ENCODE results near the gene C6orf52. TPM values are rescaled to one million over a fixed set of nuclear protein-coding genes. Genes with fewer than 3 reads are reported as not detected.

Gene C6orf52
- total and polyA plus RNA-seq, 9 of the 15 experiments (the other 6 are each of a cell fraction or from before 2014, with no cell fraction given): 6.7 to 37.0 (median 11.1) TPM

- TF ChIP-seq ZNF175 (CRISPR knock-in tag; IDR thresholded peaks at IDR 0.05; ENCODE audit: low read depth) (no peak), ATF1 (CRISPR knock-in tag; IDR thresholded peaks at IDR 0.05) (no peak), ATF1 (tag; IDR thresholded peaks at IDR 0.05) (no peak), USF1 (CRISPR knock-in tag; IDR thresholded peaks at IDR 0.05) (no peak), ZNF644 (tag; IDR thresholded peaks at IDR 0.05; ENCODE audit: low read depth) (0 out of 2 replicates have a peak, but pooled peaks have one; percentile 34), ZBTB43 (CRISPR knock-in tag; IDR thresholded peaks at IDR 0.05) (no peak), ZNF384 (IDR thresholded peaks at IDR 0.05; ENCODE audit: low read depth, low read length) (peak; percentile 60)
Measured at GRCh38 chr6:10723567-10723881, 29.1 kb upstream of the C6orf52 start (continued).

GRCh38 chr6:10722820-10723566 lies 28.6 kb upstream of the C6orf52 start, which contains the start of gene TMEM14C:
Gene TMEM14C (plus strand): TSS chr6:10723070. CDS start chr6:10724614, 1,544 bp downstream.
- Histone ChIP-seq H3K27ac (ENCODE audit: extremely low read depth, low read depth, low read length) (peak within 1 kb of the TSS; percentile 88), H3K4me1 (replicated peaks in 1 of 2; ENCODE audit: control insufficient read depth in 2 of 2, insufficient read depth in 2 of 2, low read length in 2 of 2) (peaks cover 46 to 51% of the 10 kb centered on the region in 2 experiments), H3K36me3 (ENCODE audit: control insufficient read depth, insufficient read depth, low read length) (peaks cover 30% of the 10 kb centered on the region), H3K27me3 (ENCODE audit: control insufficient read depth in 2 of 2, insufficient read depth in 2 of 2, low read length in 2 of 2) (no peaks in the 10 kb centered on the region), H4K20me1 (replicated peaks; ENCODE audit: control insufficient read depth, insufficient read depth, low read length) (no peaks in the 10 kb centered on the region), H3K9ac (ENCODE audit: insufficient read depth in 1 of 2, low read depth in 2 of 2, low read length in 2 of 2) (peak within 1 kb of the TSS; percentile 85 to 92), H3K79me2 (ENCODE audit: control insufficient read depth, insufficient read depth, low read length) (peaks cover 46% of the 10 kb centered on the region), H3K4me2 (ENCODE audit: insufficient read depth, low read length) (peak within 1 kb of the TSS; percentile 79), H3K9me3 (replicated peaks; ENCODE audit: control insufficient read depth, insufficient read depth, low read depth, low read length) (peaks cover 13% of the 10 kb centered on the region), H3K9me1 (ENCODE audit: control insufficient read depth, insufficient read depth, low read length) (no peaks in the 10 kb centered on the region), H3K4me3 (peak within 1 kb of the TSS; percentile 64), H2AFZ (ENCODE audit: low read depth, low read length) (peak within 1 kb of the TSS; percentile 90)
- intact Hi-C loops (cut with micrococcal nuclease) (loop anchor here (1.0 to 2.0 kb wide), 4 partner anchors 24 to 164 kb away; partner anchors contain the start of genes C6orf52, PAK1IP1, SYCP2L and TMEM14B), in situ Hi-C loops (cut with MboI) (no loop called here)
- DNase-seq (ENCODE audit: extremely low read depth in 1 of 4, low spot score in 3 of 4) (peak; percentile 97 to 99 (median 98)), ATAC-seq (peak; percentile 97), FAIRE-seq (peak; percentile 79)
- BruUV-seq (replicated peaks): TSS peak; percentile 55
- ChIA-PET POLR2A (interaction anchor here (0.6 to 4.0 kb wide), 16 partner anchors 8 to 1379 kb away, joined by 3 to 48 read pairs (median 4); partner anchors contain the start of gene TMEM14B), CTCF (ENCODE audit: low intra/inter-chr PET ratio) (no interaction called here)
- WGBS (ENCODE audit: insufficient coverage, low coverage, missing lambda C conversion rate): under 1% methylated on average over 55 of the region's 55 CpGs
- TF ChIP-seq, protein P1, sequence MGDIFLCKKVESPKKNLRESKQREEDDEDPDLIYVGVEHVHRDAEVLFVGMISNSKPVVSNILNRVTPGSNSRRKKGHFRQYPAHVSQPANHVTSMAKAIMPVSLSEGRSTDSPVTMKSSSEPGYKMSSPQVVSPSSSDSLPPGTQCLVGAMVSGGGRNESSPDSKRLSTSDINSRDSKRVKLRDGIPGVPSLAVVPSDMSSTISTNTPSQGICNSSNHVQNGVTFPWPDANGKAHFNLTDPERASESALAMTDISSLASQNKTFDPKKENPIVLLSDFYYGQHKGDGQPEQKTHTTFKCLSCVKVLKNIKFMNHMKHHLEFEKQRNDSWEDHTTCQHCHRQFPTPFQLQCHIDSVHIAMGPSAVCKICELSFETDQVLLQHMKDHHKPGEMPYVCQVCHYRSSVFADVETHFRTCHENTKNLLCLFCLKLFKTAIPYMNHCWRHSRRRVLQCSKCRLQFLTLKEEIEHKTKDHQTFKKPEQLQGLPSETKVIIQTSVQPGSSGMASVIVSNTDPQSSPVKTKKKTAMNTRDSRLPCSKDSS (IDR thresholded peaks at IDR 0.05; ENCODE audit: low read depth, partially characterized antibody): no peak
- TF ChIP-seq TBP (optimal IDR thresholded peaks at IDR 0.05; ENCODE audit: low read depth, low read length) (peak; percentile 78), ZBTB17 (CRISPR knock-in tag; IDR thresholded peaks at IDR 0.05) (peak; percentile 42; the same call in 1 of the 2 replicates)
- TF ChIP-seq, protein P2, sequence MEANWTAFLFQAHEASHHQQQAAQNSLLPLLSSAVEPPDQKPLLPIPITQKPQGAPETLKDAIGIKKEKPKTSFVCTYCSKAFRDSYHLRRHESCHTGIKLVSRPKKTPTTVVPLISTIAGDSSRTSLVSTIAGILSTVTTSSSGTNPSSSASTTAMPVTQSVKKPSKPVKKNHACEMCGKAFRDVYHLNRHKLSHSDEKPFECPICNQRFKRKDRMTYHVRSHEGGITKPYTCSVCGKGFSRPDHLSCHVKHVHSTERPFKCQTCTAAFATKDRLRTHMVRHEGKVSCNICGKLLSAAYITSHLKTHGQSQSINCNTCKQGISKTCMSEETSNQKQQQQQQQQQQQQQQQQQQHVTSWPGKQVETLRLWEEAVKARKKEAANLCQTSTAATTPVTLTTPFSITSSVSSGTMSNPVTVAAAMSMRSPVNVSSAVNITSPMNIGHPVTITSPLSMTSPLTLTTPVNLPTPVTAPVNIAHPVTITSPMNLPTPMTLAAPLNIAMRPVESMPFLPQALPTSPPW (CRISPR knock-in tag; IDR thresholded peaks at IDR 0.05): peak; percentile 85
